HS-5 (cell line): ENCODE data around the gene PIK3AP1.
A peak's percentile ranks its signal among the peaks of the same experiment; 100 is the strongest.
"Not testable (repeated sequence)": the region's sequence is repeated elsewhere in the genome, so short reads cannot be mapped to it uniquely, and the experiment has no call there.

Source experiments
- DNase-seq: peaks from one replicate; pipeline ENCODE4 v3.0.0-alpha.2; 2012; ENCODE audit warnings: low read depth

PIK3AP1 gene, protein sequence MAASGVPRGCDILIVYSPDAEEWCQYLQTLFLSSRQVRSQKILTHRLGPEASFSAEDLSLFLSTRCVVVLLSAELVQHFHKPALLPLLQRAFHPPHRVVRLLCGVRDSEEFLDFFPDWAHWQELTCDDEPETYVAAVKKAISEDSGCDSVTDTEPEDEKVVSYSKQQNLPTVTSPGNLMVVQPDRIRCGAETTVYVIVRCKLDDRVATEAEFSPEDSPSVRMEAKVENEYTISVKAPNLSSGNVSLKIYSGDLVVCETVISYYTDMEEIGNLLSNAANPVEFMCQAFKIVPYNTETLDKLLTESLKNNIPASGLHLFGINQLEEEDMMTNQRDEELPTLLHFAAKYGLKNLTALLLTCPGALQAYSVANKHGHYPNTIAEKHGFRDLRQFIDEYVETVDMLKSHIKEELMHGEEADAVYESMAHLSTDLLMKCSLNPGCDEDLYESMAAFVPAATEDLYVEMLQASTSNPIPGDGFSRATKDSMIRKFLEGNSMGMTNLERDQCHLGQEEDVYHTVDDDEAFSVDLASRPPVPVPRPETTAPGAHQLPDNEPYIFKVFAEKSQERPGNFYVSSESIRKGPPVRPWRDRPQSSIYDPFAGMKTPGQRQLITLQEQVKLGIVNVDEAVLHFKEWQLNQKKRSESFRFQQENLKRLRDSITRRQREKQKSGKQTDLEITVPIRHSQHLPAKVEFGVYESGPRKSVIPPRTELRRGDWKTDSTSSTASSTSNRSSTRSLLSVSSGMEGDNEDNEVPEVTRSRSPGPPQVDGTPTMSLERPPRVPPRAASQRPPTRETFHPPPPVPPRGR

GRCh38 chr10:96720422-96721206, at the start of gene PIK3AP1:
TSS of gene PIK3AP1 (minus strand) at chr10:96720514. CDS start at chr10:96720394, 120 bp downstream.
- no peak for DNase-seq

- no peak for DNase-seq
These were observed 47.8 kb upstream of the PIK3AP1 start for GRCh38 chr10:96768136-96768535.

DNA sequence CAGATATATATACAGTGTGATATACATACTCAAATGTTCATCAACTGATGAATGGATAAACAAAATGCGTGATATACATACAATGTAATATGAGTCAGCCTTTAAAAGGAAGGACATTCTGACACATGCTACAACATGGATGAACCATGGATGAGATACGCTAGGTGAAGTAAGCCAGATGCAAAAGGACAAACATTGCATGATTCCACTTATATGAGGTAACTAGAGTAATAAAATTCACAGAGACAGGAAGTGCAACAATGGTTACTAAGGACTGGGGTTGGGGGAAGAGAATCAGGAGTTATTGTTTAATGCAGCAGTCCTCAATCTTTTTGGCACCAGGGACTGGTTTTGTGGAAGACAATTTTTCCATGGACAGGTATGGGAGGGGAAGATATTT, 47.3 kb upstream of the PIK3AP1 start:
- DNase-seq: no peak

DNA sequence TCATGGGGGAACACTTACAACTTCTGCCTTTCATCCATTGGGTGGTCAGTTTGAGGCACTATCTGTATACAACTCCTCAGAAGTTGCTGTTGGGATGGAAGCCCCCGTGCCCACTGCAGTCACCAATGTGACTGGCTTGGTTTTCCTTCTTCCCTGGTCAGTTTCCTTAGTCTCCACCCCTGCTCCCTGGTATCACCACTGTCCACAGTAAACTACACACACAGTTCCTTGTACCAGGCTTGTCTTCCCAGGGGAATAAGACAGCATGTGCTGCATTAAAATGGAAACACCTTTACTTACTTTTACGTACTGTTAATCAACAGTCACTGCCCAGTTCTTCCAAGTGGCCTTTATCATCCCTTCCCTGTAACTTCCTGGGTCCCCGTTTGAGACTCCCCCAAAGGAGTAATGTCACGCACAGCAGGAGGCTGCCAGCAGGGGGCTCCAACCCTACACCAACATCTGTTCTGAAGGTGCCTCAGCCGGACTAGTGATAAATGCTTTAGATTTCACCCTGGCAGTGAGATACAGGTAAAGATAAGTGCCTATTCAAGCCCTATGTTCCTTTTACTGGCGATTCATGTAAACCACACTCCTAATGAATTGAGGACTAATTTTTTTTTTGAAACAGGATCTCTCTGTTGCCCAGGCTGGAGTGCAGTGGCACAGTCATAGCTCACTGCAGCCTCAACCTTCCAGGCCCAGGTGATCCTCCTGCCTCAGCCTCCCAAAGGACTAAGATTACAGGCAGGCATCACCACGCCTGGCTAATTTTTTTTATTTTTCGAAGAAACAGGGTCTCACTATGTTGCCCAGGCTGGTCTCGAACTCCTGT, 45.3 kb upstream of the PIK3AP1 start:
- DNase-seq: peak; percentile 20

DNA sequence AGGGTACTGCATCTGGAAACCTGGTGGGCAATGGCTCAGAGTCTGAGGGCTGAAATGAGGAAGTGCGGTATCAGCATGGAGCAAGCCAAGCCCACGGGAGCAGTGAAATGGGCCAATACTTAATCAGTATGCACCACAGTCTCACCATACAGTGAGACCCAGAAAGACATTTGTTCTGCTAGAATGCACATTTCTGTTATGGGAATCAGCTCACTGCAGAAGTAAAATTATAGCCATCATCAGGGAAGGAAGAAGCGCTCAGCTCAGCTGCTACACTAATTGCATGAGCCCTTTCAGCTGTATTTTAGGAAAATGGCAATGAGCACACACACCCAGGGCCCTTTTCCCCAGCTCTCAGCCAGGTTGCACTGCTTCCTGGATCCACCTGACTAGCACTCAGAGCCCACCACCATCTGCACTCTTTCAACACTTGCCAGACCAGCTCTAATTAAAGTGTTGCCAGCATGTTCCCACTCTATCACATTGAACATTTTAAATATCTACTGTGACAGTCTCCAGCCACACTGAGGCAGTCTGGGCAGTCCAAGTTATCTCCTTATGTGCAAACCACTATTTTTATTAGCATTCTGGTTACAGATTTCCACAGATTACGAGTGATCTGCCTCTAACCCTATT, 44.2 kb upstream of the PIK3AP1 start:
- DNase-seq: no peak

DNA sequence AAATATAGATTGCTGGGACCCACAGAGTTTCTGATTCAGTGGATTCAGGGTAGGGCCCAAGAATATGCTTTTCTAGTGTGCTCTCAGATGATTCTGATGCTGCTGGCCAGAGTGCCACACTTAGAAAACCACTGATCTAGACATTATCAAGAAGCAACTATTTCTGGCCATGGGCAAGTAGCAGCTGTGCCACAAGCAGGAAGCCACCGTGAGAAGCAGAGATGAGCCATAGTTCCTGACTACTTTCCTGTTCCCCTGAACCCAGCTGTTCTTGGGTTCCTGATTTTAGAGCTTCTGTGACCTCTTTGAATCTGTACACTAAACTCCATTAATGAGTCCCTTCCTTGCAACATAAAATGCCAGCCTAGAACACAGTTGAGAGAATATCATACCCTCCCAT, 38.1 kb upstream of the PIK3AP1 start:
- DNase-seq: no peak

DNA sequence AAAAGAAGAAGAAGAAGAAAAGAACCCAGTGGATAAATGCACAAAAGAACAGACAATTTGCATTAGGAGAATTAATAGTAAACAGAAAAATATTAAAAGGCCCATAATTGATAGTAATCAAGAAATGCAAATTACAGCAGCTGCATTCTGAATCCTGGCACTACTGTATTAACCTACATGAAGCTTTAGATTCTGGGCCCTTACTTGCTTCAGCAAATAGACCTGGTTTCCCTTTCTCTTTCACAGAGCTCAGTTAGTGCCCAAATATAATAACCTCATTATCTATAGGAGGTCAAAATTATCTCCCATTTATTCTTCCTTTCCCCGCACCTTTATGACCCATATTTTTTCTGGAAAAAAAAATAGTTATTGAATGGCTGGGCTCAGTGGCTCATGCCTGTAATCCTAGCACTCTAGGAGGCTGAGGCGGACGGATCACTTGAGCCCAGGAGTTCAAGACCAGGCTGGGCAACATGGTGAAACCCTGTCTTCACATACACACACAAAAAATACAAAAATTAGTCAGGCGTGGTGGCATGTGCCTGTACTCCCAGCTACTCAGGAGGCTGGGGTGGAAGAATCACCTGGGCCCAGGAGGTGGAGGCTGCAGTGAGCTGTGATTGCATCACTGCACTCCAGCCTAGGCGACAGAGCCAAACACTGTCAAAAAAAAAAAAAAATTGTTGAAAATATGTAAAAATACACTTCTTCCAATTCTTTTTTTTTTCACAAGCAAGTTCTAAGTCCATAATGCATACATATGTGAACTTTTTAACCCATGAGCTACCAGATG, 36.0 kb upstream of the PIK3AP1 start:
- no peak for DNase-seq

DNA sequence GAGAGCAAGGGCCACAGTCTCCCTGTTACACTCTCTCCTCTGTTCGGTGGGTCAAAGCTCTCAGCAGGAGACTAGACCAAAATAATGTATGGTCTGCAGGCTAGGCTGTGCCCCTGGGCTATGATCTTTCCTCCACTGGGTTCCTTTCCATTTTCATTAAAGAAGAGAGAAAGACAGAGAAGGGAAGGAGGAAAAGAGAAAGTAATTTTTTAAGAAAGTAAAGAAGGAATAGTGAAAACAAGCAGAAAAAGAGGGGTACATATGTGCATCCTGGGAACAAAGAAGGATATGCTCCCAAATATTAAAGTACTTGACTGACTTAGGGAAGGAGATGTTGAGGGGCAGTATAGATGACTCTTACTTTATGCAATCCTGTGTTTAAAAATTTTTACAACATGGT, 33.6 kb upstream of the PIK3AP1 start:
- DNase-seq: no peak

DNA sequence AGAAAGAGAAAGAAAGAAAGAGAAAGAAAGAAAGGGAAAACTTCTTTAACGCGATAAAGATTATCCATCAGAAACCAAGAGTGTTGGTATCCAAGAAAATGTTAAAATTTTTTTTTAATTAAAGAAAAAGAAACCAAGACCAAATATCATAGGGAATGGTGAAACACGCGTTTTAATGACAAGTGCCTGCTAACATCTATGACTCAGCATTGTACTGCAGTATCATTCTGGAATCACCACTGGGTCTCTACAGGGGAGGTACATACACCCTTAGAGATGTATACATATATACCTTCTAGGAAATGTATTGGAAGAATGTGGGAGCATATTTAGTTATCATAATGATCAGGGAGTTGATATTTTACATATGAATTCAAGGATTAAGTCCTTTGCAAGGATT, 32.1 kb upstream of the PIK3AP1 start:
- DNase-seq: no peak

DNA sequence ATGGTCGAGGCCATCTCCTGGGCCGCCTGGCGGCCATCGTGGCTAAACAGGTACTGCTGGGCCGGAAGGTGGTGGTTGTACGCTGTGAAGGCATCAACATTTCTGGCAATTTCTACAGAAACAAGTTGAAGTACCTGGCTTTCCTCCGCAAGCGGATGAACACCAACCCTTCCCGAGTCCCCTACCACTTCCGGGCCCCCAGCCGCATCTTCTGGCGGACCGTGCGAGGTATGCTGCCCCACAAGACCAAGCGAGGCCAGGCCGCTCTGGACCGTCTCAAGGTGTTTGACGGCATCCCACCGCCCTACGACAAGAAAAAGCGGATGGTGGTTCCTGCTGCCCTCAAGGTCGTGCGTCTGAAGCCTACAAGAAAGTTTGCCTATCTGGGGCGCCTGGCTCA, 30.0 kb upstream of the PIK3AP1 start:
- not testable (repeated sequence) for DNase-seq

DNA sequence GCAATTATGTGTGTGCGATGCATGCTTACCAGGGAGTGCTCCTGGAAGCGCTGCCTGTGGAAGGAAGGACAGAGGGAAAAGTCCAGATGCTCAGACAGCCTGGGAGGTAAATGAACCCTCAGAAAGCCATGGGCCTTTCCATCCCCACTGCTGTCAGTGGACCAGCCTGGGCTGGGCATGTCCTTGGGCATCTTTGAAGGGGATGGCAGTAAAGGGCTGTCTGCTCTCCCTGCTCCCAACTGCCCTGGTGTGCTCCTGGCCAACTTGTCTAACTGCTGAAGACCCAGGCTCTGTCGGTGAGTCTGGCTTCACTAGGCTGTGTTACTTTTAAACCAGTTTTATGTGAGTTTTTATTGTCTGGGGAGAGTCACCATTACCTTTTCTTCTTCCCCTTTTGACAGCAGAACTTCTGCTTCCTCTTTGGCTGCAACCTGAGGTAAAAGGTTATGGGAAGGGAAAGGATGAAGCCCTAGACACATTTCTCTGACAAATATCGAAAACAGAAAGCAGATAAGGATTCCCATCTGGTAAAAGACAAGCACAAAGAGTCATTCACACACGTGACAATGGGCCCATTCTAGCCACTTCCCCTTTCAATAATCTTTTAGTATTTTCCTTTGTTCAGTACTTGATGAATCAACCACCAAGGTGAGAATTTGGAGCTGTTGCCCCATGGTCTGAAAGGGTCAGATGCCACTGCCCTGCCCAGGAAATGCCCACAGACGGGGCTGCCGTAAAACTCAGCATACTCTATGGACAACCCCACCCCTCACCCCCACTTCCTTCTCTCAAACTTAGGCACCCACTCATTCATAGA, 27.6 kb upstream of the PIK3AP1 start:
- no peak for DNase-seq

GRCh38 chr10:96746503-96746902, 26.2 kb upstream of the PIK3AP1 start:
- DNase-seq: no peak

- no peak for DNase-seq
These were observed 25.6 kb upstream of the PIK3AP1 start for GRCh38 chr10:96745950-96746349.

GRCh38 chr10:96743988-96744585, 23.8 kb upstream of the PIK3AP1 start:
- no peak for DNase-seq

GRCh38 chr10:96741557-96741956, 21.2 kb upstream of the PIK3AP1 start:
- not testable (repeated sequence) for DNase-seq

- DNase-seq: no peak
These were observed 20.4 kb upstream of the PIK3AP1 start for GRCh38 chr10:96740579-96741281.

DNA sequence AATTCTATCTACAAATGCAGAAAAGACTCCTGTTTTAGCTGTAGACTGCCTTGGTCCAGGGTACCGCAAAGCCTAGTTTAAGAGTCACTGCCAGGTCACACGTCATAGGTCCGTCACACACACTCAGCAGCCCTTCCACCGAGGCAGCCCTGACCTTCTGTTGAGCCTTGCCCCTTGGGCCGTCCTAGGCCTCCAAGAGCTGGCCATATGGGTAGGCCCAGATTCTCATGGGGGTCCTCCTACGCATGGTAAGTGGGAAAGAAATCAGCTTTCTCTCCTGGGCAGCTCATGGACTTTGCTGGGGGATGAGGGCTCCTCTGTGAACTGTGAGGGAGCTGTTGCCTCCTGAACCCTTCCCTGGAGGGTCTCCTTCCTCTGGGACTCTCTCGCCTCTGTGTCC, 19.8 kb upstream of the PIK3AP1 start:
- DNase-seq: no peak

GRCh38 chr10:96737307-96737902, 17.1 kb upstream of the PIK3AP1 start:
- not testable (repeated sequence) for DNase-seq
